K562 (cell line): Measurements from ENCODE around the gene TEX261. TPM values are rescaled to one million over a fixed set of nuclear protein-coding genes. Genes with fewer than 3 reads are reported as not detected.

Experiments
- ATAC-seq: fragments of 200-7000 bp; cut with Tn5 transposase; 3 replicates; pipeline ENCODE4 v1.9.1; 2020; ENCODE audit warnings: moderate library complexity
- BruUV-seq: library from RNA; stranded (reverse); fragments of 400-500 nt; replicated peaks from 2 replicates; lab custom pipeline; 2021; lab: Mats Ljungman, UMichigan
- CTCF ChIA-PET: fragments of 300-600 bp; formaldehyde crosslinking; extraction: SDS; loops from one replicate; lab custom pipeline; 2021; ENCODE audit warnings: low intra/inter-chr PET ratio; lab: Yijun Ruan, JAX
- POLR2A ChIA-PET: fragments of 300-600, 350-650 bp; sonication (Branson Sonifier 250); formaldehyde crosslinking; extraction: SDS; loops from one replicate; lab custom pipeline; 2021; ENCODE audit warnings: antibody characterized with exemption, inconsistent platforms; lab: Yijun Ruan, JAX
- DNase-seq, 4 experiments: peaks; one replicate each; pipeline versions ENCODE4 v3.0.0 to v3.0.0-alpha.2; 2011 to 2018; ENCODE audit warnings: low spot score in 3 of 4, mixed read lengths in 3 of 4; ENCODE audit errors: extremely low read depth in 1 of 4
- FAIRE-seq: peaks from 2 replicates; lab custom pipeline; 2011; peaks lifted over from hg19 to GRCh38; lab: Jason Lieb, UNC
- H2AFZ ChIP-seq: 2 replicates; pipeline ENCODE4 v1.6.0; 2011; ENCODE audit warnings: low read depth, low read length, control low read depth, inconsistent platforms
- H3K27ac ChIP-seq: fragments of 200-600 bp; 3 replicates; pipeline ENCODE4 v1.8.0; 2011; ENCODE audit warnings: low read depth, mild to moderate bottlenecking, control low read depth, inconsistent platforms, low read length, moderate library complexity, mixed read lengths; ENCODE audit errors: extremely low read depth
- H3K27me3 ChIP-seq, 2 experiments: fragments of 300-600 bp in 1 of 2; 2 replicates in 1 of 2; 3 replicates in 1 of 2; pipeline versions ENCODE4 v1.6.0 to v1.8.0; 2011; ENCODE audit warnings: inconsistent platforms in 2 of 2, low read length in 2 of 2, mild to moderate bottlenecking in 1 of 2, mixed read lengths in 1 of 2, moderate library complexity in 1 of 2; ENCODE audit not compliant: control insufficient read depth in 2 of 2, insufficient read depth in 2 of 2
- H3K36me3 ChIP-seq: fragments of 300-600 bp; 3 replicates; pipeline ENCODE4 v1.8.0; 2011; ENCODE audit warnings: mild to moderate bottlenecking, low read length, inconsistent platforms; ENCODE audit not compliant: control insufficient read depth, insufficient read depth
- H3K4me1 ChIP-seq, 2 experiments: fragments of 200-600 bp in 1 of 2; replicated peaks in 1 of 2; 2 replicates in 1 of 2; 3 replicates in 1 of 2; pipeline versions ENCODE4 v1.5.1 to v1.8.0; 2011; ENCODE audit warnings: inconsistent platforms in 2 of 2, low read length in 2 of 2, mild to moderate bottlenecking in 1 of 2, mixed read lengths in 1 of 2, moderate library complexity in 1 of 2; ENCODE audit not compliant: control insufficient read depth in 2 of 2, insufficient read depth in 2 of 2
- H3K4me2 ChIP-seq: 2 replicates; pipeline ENCODE4 v1.6.1; 2011; ENCODE audit warnings: low read length, control low read depth, inconsistent platforms, mixed read lengths; ENCODE audit not compliant: insufficient read depth
- H3K4me3 ChIP-seq: fragments of 200-600 bp; sonication (generic), shearing (Covaris generic); 2 replicates; pipeline ENCODE4 v1.5.1; 2016; ENCODE audit warnings: control low read depth, inconsistent platforms
- H3K79me2 ChIP-seq: fragments of 200-600 bp; 3 replicates; pipeline ENCODE4 v1.8.0; 2011; ENCODE audit warnings: low read length, inconsistent platforms; ENCODE audit not compliant: control insufficient read depth, insufficient read depth
- H3K9ac ChIP-seq, 2 experiments: 2 replicates each; pipeline versions ENCODE4 v1.6.0 to v1.6.1; 2011; ENCODE audit warnings: low read depth in 2 of 2, low read length in 2 of 2, control low read depth in 1 of 2, inconsistent platforms in 1 of 2, mild to moderate bottlenecking in 1 of 2, mixed read lengths in 1 of 2; ENCODE audit not compliant: insufficient read depth in 1 of 2
- H3K9me1 ChIP-seq: one replicate; pipeline ENCODE4 v1.6.0; 2011; ENCODE audit warnings: inconsistent platforms, mild to moderate bottlenecking, low read length, moderate library complexity; ENCODE audit not compliant: control insufficient read depth, insufficient read depth
- H3K9me3 ChIP-seq: replicated peaks from 2 replicates; pipeline ENCODE4 v1.5.1; 2011; ENCODE audit warnings: low read depth, low read length, inconsistent platforms; ENCODE audit not compliant: control insufficient read depth, insufficient read depth
- H4K20me1 ChIP-seq: replicated peaks from 2 replicates; pipeline ENCODE4 v1.6.1; 2011; ENCODE audit warnings: low read length, inconsistent platforms, mixed read lengths; ENCODE audit not compliant: control insufficient read depth, insufficient read depth
- GTF2E2 ChIP-seq: fragments of 200-800 bp; sonication (Bioruptor generic); IDR thresholded peaks from 2 replicates; pipeline ENCODE4 v1.6.1; 2016; ENCODE audit warnings: missing genetic modification characterization, missing compliant biosample characterization
- HBP1 ChIP-seq: fragments of 450-650 bp; formaldehyde crosslinking; IDR thresholded peaks from 2 replicates; pipeline ENCODE4 v1.4.0; 2022; ENCODE audit warnings: missing genetic modification characterization
- HDAC2 ChIP-seq: fragments of 450-650 bp; IDR thresholded peaks from 2 replicates; pipeline ENCODE4 v1.6.1; 2016; ENCODE audit warnings: mild to moderate bottlenecking
- ILK ChIP-seq: fragments of 450-650 bp; IDR thresholded peaks from 2 replicates; pipeline ENCODE4 v1.6.1; 2016; ENCODE audit warnings: missing genetic modification characterization, low read depth, mild to moderate bottlenecking, missing compliant biosample characterization, moderate library complexity, borderline replicate concordance
- KDM4B ChIP-seq, 2 experiments: fragments of 450-650 bp in 1 of 2; sonication (generic) in 1 of 2; IDR thresholded peaks; 2 replicates each; pipeline ENCODE4 v1.6.1; 2016 to 2017; ENCODE audit warnings: borderline replicate concordance in 2 of 2, antibody characterized with exemption in 1 of 2, low read depth in 1 of 2, mild to moderate bottlenecking in 1 of 2
- MECOM ChIP-seq: fragments of 250-450 bp; sonication (Bioruptor Pico); IDR thresholded peaks from 2 replicates; pipeline ENCODE4 v1.8.0; 2022; ENCODE audit warnings: inconsistent platforms
- MTA2 ChIP-seq: fragments of 450-650 bp; IDR thresholded peaks from 2 replicates; pipeline ENCODE4 v1.6.1; 2016; ENCODE audit warnings: low read depth
- STAG1 ChIP-seq: sonication (generic); formaldehyde crosslinking; IDR thresholded peaks from 2 replicates; pipeline ENCODE4 v1.5.0; 2020; ENCODE audit warnings: missing genetic modification reagents, borderline replicate concordance
- ZC3H11A ChIP-seq: IDR thresholded peaks from 2 replicates; pipeline ENCODE4 v1.6.1; 2012; ENCODE audit warnings: low read depth, low read length, improper control_type of control experiment
- ZNF274 ChIP-seq: IDR thresholded peaks from 2 replicates; pipeline ENCODE4 v1.6.1; 2011; ENCODE audit warnings: low read depth, mild to moderate bottlenecking, low read length, moderate library complexity, borderline replicate concordance
- ZNF589 ChIP-seq: fragments of 200-800 bp; sonication (Bioruptor generic); IDR thresholded peaks from 2 replicates; pipeline ENCODE4 v1.6.1; 2016; ENCODE audit warnings: low read depth, missing genetic modification characterization, missing compliant biosample characterization
- WGBS: fragments of 100-300 bp; shearing (Covaris generic); methylation state at CpG from one replicate; pipeline ENCODE4 v1.1.6; 2016; ENCODE audit warnings: low coverage, mixed read lengths; ENCODE audit not compliant: insufficient coverage; ENCODE audit errors: missing lambda C conversion rate; 5-methylcytosine and 5-hydroxymethylcytosine counted together
- in situ Hi-C: fragments of 300-500 bp; cut with MboI; formaldehyde crosslinking; loops from 4 replicates; pipeline ENCODE4 v1.15.0; 2018; ENCODE audit warnings: inconsistent platforms, mixed read lengths
- intact Hi-C: fragments of 100-400 bp; cut with micrococcal nuclease; formaldehyde crosslinking; loops from 2 replicates; pipeline ENCODE4 v1.14.2; 2022
- polyA plus RNA-seq, 8 experiments: library from polyadenylated mRNA; depleted of rRNA in 4 of 8; stranded (reverse) in 5 of 8; unstranded in 3 of 8; fragments of >200 nt; fragmentation: Nextera tagmentation in 2 of 8; fragmentation: Illumina TruSeq in 1 of 8; extraction: Ambion mirVana in 2 of 8; extraction: Trizol in 1 of 8; gene quantifications; 2 replicates each; pipeline versions ENCODE4 v1.2.1 to v1.2.3, GENCODE V29; 2011 to 2014; ENCODE audit warnings: inconsistent platforms in 1 of 8, missing spikeins in 1 of 8
- total RNA-seq, 7 experiments: library from RNA; depleted of rRNA in 6 of 7; stranded (reverse); fragments of >200 nt in 6 of 7; fragmentation: Illumina TruSeq in 2 of 7; extraction: Trizol in 2 of 7; gene quantifications; 2 replicates each; pipeline versions ENCODE4 v1.2.1 to v1.2.3, GENCODE V29; 2011 to 2021; ENCODE audit warnings: low replicate concordance in 1 of 7
- TF ChIP-seq, protein P1 (sequence below): fragments of 250-450 bp; sonication (Bioruptor Pico); IDR thresholded peaks from 2 replicates; pipeline ENCODE4 v1.4.0; 2020
- TF ChIP-seq, protein P2 (sequence below): sonication (generic); formaldehyde crosslinking; IDR thresholded peaks from 2 replicates; pipeline ENCODE4 v1.8.1; 2023; ENCODE audit warnings: mild to moderate bottlenecking, missing genetic modification reagents

The TEX261 gene
- total and polyA plus RNA-seq, 9 of the 15 experiments (the other 6 are each of a cell fraction or from before 2014, with no cell fraction given) = 11.9 to 110 (median 51.9) TPM

DNA sequence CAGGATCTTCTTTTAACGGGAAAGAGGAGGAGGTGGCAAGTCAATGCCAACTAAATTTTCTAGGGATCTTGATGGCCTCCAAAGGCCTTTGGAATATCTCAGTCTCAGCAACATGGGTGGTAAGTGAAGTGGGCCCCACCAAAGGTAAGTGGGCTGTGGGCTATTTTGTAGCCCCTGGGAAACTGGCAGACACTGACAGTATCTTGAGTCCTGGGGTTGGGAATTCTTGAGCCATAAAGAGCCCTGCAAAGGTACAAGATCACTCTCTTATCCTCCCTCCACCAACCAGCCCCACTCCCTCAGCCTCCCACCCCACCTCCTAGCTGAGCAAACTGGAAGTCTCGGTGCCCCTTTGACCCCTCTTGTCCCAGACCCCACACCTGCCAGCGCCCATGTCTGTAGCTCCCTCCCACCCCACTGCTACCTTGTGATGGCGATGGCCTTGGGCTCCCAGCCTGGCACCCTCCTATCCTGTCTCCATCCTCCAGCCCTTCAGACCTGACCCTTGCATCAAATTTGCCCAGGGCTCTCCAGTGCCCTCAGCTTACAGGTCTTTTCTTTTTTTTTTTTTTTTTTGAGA, 50.5 kb downstream of the TEX261 start:
- peaks cover 2 to 11% of the 10 kb centered on the region in 2 experiments; a peak in 3 of 5 replicates for H3K4me1 ChIP-seq
- no peak for ATAC-seq
- WGBS = 20% methylated on average over 4 of the region's 4 CpGs
- peaks cover 3 to 36% of the 10 kb centered on the region in 2 experiments; a peak in 2 of 5 replicates for H3K27me3 ChIP-seq
- no peak overlapping the region for H3K4me3 ChIP-seq
- H3K9ac ChIP-seq = no peak overlapping the region
- peaks cover 6% of the 10 kb centered on the region; the same call in 1 of the 2 replicates for H4K20me1 ChIP-seq
- no peaks in the 10 kb centered on the region for H3K79me2 ChIP-seq
- H3K9me3 ChIP-seq = no peaks in the 10 kb centered on the region
- FAIRE-seq = no peak
- H3K36me3 ChIP-seq = no peaks in the 10 kb centered on the region
- H2AFZ ChIP-seq = no peak overlapping the region
- ChIA-PET CTCF (interaction anchor here (0.6 kb wide), 1 partner anchor 258 kb away, joined by 3 read pairs; no protein-coding TSS in a partner anchor), POLR2A (interaction anchor here (0.6 kb wide), 1 partner anchor 13 kb away, joined by 3 read pairs; no protein-coding TSS in a partner anchor)
- no peak overlapping the region for H3K4me2 ChIP-seq
- no TSS peak for BruUV-seq
- DNase-seq = no peak
- H3K9me1 ChIP-seq = peaks cover 2% of the 10 kb centered on the region
- intact Hi-C loops (loop anchor here (10.0 kb wide), 1 partner anchor 639 kb away; the partner anchor contains the start of gene FAM136A), in situ Hi-C loops (loop anchor here (10.0 kb wide), 2 partner anchors 279 to 629 kb away; no protein-coding TSS in a partner anchor)
- H3K27ac ChIP-seq = no peak overlapping the region
- no peak for TF ChIP-seq HDAC2
- TF ChIP-seq ILK (tag) = no peak
- TF ChIP-seq, protein P1, sequence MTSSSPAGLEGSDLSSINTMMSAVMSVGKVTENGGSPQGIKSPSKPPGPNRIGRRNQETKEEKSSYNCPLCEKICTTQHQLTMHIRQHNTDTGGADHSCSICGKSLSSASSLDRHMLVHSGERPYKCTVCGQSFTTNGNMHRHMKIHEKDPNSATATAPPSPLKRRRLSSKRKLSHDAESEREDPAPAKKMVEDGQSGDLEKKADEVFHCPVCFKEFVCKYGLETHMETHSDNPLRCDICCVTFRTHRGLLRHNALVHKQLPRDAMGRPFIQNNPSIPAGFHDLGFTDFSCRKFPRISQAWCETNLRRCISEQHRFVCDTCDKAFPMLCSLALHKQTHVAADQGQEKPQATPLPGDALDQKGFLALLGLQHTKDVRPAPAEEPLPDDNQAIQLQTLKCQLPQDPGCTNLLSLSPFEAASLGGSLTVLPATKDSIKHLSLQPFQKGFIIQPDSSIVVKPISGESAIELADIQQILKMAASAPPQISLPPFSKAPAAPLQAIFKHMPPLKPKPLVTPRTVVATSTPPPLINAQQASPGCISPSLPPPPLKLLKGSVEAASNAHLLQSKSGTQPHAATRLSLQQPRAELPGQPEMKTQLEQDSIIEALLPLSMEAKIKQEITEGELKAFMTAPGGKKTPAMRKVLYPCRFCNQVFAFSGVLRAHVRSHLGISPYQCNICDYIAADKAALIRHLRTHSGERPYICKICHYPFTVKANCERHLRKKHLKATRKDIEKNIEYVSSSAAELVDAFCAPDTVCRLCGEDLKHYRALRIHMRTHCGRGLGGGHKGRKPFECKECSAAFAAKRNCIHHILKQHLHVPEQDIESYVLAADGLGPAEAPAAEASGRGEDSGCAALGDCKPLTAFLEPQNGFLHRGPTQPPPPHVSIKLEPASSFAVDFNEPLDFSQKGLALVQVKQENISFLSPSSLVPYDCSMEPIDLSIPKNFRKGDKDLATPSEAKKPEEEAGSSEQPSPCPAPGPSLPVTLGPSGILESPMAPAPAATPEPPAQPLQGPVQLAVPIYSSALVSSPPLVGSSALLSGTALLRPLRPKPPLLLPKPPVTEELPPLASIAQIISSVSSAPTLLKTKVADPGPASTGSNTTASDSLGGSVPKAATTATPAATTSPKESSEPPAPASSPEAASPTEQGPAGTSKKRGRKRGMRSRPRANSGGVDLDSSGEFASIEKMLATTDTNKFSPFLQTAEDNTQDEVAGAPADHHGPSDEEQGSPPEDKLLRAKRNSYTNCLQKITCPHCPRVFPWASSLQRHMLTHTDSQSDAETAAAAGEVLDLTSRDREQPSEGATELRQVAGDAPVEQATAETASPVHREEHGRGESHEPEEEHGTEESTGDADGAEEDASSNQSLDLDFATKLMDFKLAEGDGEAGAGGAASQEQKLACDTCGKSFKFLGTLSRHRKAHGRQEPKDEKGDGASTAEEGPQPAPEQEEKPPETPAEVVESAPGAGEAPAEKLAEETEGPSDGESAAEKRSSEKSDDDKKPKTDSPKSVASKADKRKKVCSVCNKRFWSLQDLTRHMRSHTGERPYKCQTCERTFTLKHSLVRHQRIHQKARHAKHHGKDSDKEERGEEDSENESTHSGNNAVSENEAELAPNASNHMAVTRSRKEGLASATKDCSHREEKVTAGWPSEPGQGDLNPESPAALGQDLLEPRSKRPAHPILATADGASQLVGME = no peak
- no peak for TF ChIP-seq ZNF274
- no peak for TF ChIP-seq GTF2E2 (tag)
- no peak for TF ChIP-seq MTA2
- no peak for TF ChIP-seq ZC3H11A
- TF ChIP-seq, protein P2, sequence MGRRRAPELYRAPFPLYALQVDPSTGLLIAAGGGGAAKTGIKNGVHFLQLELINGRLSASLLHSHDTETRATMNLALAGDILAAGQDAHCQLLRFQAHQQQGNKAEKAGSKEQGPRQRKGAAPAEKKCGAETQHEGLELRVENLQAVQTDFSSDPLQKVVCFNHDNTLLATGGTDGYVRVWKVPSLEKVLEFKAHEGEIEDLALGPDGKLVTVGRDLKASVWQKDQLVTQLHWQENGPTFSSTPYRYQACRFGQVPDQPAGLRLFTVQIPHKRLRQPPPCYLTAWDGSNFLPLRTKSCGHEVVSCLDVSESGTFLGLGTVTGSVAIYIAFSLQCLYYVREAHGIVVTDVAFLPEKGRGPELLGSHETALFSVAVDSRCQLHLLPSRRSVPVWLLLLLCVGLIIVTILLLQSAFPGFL = no peak
- TF ChIP-seq STAG1 (CRISPR knock-in tag) = no peak
- no peak for TF ChIP-seq KDM4B (IDR thresholded peaks at IDR 0.05; ENCODE audit: borderline replicate concordance in 2 of 2, low read depth in 1 of 2)
- TF ChIP-seq ZNF589 = no peak
- no peak for TF ChIP-seq HBP1 (CRISPR knock-in tag)
- no peak for TF ChIP-seq MECOM (CRISPR knock-in tag)
